Fibroblast of lung (primary cell): Measurements from ENCODE around the gene ZEB2. TPM values are rescaled to one million over a fixed set of nuclear protein-coding genes. Genes with fewer than 3 reads are reported as not detected.
A peak's percentile ranks its signal among the peaks of the same experiment; 100 is the strongest.

Experiments used
- DNase-seq, 2 donors: peaks; one replicate each; pipeline versions ENCODE4 v3.0.0 to v3.0.0-alpha.2; 2010; ENCODE audit warnings: low read depth in 2 of 2
- H2AFZ ChIP-seq: 2 replicates; pipeline ENCODE4 v1.5.1; 2012; ENCODE audit warnings: low read length, control low read depth, inconsistent platforms
- H3K27ac ChIP-seq: 2 replicates; pipeline ENCODE4 v1.5.1; 2011; ENCODE audit warnings: low read length, control low read depth; ENCODE audit not compliant: insufficient read depth
- H3K27me3 ChIP-seq: 2 replicates; pipeline ENCODE4 v1.5.1; 2011; ENCODE audit warnings: mild to moderate bottlenecking, low read length; ENCODE audit not compliant: control insufficient read depth, insufficient read depth
- H3K36me3 ChIP-seq: 2 replicates; pipeline ENCODE4 v1.5.1; 2011; ENCODE audit warnings: low read length; ENCODE audit not compliant: control insufficient read depth, insufficient read depth
- H3K4me1 ChIP-seq: 2 replicates; pipeline ENCODE4 v1.5.1; 2011; ENCODE audit warnings: low read length; ENCODE audit not compliant: control insufficient read depth, insufficient read depth; ENCODE audit errors: extremely low read depth
- H3K4me2 ChIP-seq: 2 replicates; pipeline ENCODE4 v1.5.1; 2011; ENCODE audit warnings: low read length, control low read depth; ENCODE audit not compliant: insufficient read depth; ENCODE audit errors: extremely low read depth
- H3K4me3 ChIP-seq, 4 experiments: fragments of 200-600 bp in 1 of 4; sonication (generic) in 1 of 4; replicated peaks in 1 of 4; 2 replicates each; pipeline ENCODE4 v1.5.1; 2011 to 2016; ENCODE audit warnings: low read length in 4 of 4, low read depth in 3 of 4, mild to moderate bottlenecking in 3 of 4, control low read depth in 2 of 4, inconsistent platforms in 1 of 4, mixed read lengths in 1 of 4; ENCODE audit not compliant: insufficient read depth in 1 of 4; ENCODE audit errors: control extremely low read depth in 1 of 4
- H3K79me2 ChIP-seq: 2 replicates; pipeline ENCODE4 v1.5.1; 2012; ENCODE audit warnings: mild to moderate bottlenecking, low read length, inconsistent platforms; ENCODE audit not compliant: control insufficient read depth, insufficient read depth
- H3K9ac ChIP-seq: 2 replicates; pipeline ENCODE4 v1.5.1; 2011; ENCODE audit warnings: mild to moderate bottlenecking, low read length, control low read depth; ENCODE audit not compliant: insufficient read depth
- H3K9me3 ChIP-seq: 2 replicates; pipeline ENCODE4 v1.5.1; 2012; ENCODE audit warnings: low read depth, low read length; ENCODE audit not compliant: control insufficient read depth, insufficient read depth
- H4K20me1 ChIP-seq: 2 replicates; pipeline ENCODE4 v1.5.1; 2011; ENCODE audit warnings: low read length; ENCODE audit not compliant: control insufficient read depth, insufficient read depth; ENCODE audit errors: extremely low read depth
- CTCF ChIP-seq, 2 donors: IDR thresholded peaks in 1 of 2; conservative IDR thresholded peaks in 1 of 2; 1 replicate in 1 of 2; 2 replicates in 1 of 2; pipeline ENCODE4 v1.5.1; 2011 to 2012; ENCODE audit warnings: low read length in 2 of 2, control low read depth in 1 of 2, inconsistent platforms in 1 of 2, low read depth in 1 of 2, mild to moderate bottlenecking in 1 of 2
- EZH2 ChIP-seq: IDR thresholded peaks from 2 replicates; pipeline ENCODE4 v1.5.1; 2012; ENCODE audit warnings: low read length, control low read depth, mild to moderate bottlenecking; ENCODE audit errors: missing control alignments
- polyA plus RNA-seq, 2 donors: library from polyadenylated mRNA; depleted of rRNA in 1 of 2; stranded (reverse) in 1 of 2; unstranded in 1 of 2; fragments of >200 nt; gene quantifications; 2 replicates each; pipeline ENCODE4 v1.2.1, GENCODE V29; 2011 to 2012; ENCODE audit warnings: missing spikeins in 1 of 2
- total RNA-seq: library from RNA; depleted of rRNA; stranded (reverse); fragments of >200 nt; gene quantifications from 2 replicates; pipeline ENCODE4 v1.2.1, GENCODE V29; 2014

The ZEB2 gene
- total and polyA plus RNA-seq, 2 donors (not counting 1 experiment from before 2014, with no cell fraction given), result 91.0 to 130 TPM

DNA sequence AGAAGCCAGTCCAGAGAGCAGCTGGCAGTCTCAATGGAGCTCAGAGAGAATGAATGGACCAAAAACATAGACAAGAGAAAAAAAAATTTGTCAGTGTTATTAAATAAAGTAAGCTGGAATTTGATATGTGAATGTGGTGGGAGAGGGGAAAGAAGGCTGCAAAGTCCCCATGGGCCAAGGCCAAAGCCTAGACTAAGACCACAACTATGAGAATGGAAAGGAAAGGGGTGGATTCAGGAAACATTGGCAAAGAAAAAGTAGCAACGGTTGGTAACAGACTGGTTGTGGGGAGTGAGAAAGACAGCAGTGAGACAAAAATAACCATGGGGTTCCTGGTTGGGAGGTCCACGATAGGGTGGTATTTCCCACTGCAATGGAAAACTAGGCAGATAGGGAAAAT is 47.0 kb downstream of the ZEB2 start:
- no peak overlapping the region for H3K27ac ChIP-seq

GRCh38 chr2:144472046-144472412 is 47.9 kb downstream of the ZEB2 start:
- DNase-seq, result no peak
- no peak overlapping the region for H3K27ac ChIP-seq
- no peak overlapping the region for H2AFZ ChIP-seq
- peaks cover 16% of the 10 kb centered on the region for H3K4me1 ChIP-seq
- H3K9me3 ChIP-seq, result no peaks in the 10 kb centered on the region
- no peaks in the 10 kb centered on the region for H3K27me3 ChIP-seq
- no peak overlapping the region for H3K4me3 ChIP-seq
- no peaks in the 10 kb centered on the region for H4K20me1 ChIP-seq
- TF ChIP-seq CTCF (conservative IDR thresholded peaks at IDR 0.05 in 1 of 2, IDR thresholded peaks at IDR 0.05 in 1 of 2; ENCODE audit: low read depth in 1 of 2, low read length in 2 of 2), result no peak
- no peak for TF ChIP-seq EZH2
- peaks cover 3% of the 10 kb centered on the region for H3K36me3 ChIP-seq
- no peak overlapping the region for H3K9ac ChIP-seq
- H3K4me2 ChIP-seq, result no peak overlapping the region
- peaks cover 71% of the 10 kb centered on the region for H3K79me2 ChIP-seq

More for the DNA sequence above, 47.0 kb downstream of the ZEB2 start:
- Histone ChIP-seq H3K36me3 (peaks cover 3% of the 10 kb centered on the region), H3K79me2 (peaks cover 66% of the 10 kb centered on the region), H3K4me2 (no peak overlapping the region), H3K4me3 (no peak overlapping the region), H3K9ac (no peak overlapping the region), H2AFZ (no peak overlapping the region), H3K9me3 (no peaks in the 10 kb centered on the region), H3K4me1 (peaks cover 23% of the 10 kb centered on the region), H3K27me3 (no peaks in the 10 kb centered on the region), H4K20me1 (no peaks in the 10 kb centered on the region)
- no peak for TF ChIP-seq EZH2
- no peak for TF ChIP-seq CTCF (conservative IDR thresholded peaks at IDR 0.05 in 1 of 2, IDR thresholded peaks at IDR 0.05 in 1 of 2; ENCODE audit: low read depth in 1 of 2, low read length in 2 of 2)
- DNase-seq, result no peak

- Histone ChIP-seq H3K4me2 (peak overlapping the region; percentile 33), H3K9ac (no peak overlapping the region)
Measured at GRCh38 chr2:144471305-144472045, 48.4 kb downstream of the ZEB2 start.

More at GRCh38 chr2:144471305-144472045, 48.4 kb downstream of the ZEB2 start:
- no peak overlapping the region for H3K27ac ChIP-seq
- H3K4me3 ChIP-seq, result no peak overlapping the region
- H2AFZ ChIP-seq, result no peak overlapping the region
- H3K36me3 ChIP-seq, result peaks cover 3% of the 10 kb centered on the region
- H3K79me2 ChIP-seq, result peaks cover 73% of the 10 kb centered on the region
- no peak for TF ChIP-seq CTCF (conservative IDR thresholded peaks at IDR 0.05 in 1 of 2, IDR thresholded peaks at IDR 0.05 in 1 of 2; ENCODE audit: low read depth in 1 of 2, low read length in 2 of 2)
- H3K4me1 ChIP-seq, result peaks cover 12% of the 10 kb centered on the region
- no peaks in the 10 kb centered on the region for H3K27me3 ChIP-seq
- H4K20me1 ChIP-seq, result no peaks in the 10 kb centered on the region
- no peaks in the 10 kb centered on the region for H3K9me3 ChIP-seq
- no peak for DNase-seq
